HG02970 (cell line): Measurements from ENCODE around the gene MACROH2A1.

Source experiments
- ATAC-seq: cut with Tn5 transposase; IDR thresholded peaks from one replicate; pipeline ENCODE4 v1.9.1; 2021; ENCODE audit warnings: mild to moderate bottlenecking, moderate library complexity, moderate number of reproducible peaks; ENCODE audit not compliant: unreplicated experiment, low FRiP score

MACROH2A1 gene

DNA sequence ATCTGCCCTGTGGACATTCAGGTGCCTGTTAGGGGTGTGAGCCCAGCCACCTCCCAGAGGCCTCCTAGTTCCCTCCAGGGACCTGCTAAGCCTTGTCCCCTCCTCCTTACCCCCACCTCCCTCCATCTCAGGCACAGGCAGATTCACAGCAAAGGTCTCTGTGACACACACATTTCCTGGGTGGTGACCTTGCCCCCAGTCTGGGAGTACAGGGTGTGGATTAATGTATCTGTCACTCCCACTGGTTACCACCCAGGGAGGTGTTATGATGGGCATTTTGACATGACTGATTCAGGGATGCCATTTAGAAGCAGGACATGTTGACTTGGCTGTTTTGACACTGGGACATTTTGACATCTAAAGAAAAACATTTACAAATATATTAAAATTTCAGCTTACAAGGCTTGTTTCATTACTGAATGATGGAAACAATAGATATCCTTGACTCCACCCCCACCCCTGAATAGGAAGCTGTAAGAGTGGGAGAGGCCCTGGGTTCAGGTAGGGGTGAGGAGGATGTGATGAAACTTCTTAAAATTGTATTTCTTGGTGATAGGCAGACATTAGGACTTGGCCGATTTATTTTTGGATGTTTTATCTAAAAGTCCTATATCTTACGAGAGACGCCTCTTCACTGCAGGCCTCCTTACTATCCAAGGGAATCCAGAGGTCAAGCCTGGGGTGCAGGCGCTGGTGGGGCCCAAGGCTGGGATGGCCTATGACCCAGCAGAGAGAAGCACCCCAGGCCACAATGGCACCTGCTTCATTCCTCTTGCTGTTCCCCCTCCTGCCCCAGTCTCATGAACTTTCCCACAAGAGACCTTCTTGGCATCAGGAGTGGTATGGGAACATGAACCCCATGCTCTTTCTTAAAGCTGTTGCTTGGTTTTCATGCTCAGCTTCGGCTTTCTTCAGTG lies 101.9 kb downstream of the MACROH2A1 start:
- ATAC-seq: no peak

DNA sequence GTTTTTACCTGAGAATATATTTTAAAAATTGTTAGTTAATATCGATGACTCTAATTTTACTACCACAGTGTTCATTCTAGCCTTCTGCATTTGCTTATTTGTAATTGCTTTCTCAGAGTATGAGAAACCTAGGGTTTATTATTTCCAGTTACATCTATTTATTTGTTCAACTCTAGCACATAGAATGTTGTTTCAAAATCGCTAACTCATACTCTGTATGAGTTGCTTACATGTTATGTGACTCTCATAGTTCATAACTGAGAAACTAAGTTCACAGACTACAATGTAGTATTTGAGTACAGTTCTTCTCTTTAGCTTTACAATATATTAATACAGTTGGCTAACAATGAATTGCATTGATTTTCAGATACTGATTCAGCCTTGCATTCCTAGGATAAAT lies 103.2 kb downstream of the MACROH2A1 start:
- no peak for ATAC-seq

DNA sequence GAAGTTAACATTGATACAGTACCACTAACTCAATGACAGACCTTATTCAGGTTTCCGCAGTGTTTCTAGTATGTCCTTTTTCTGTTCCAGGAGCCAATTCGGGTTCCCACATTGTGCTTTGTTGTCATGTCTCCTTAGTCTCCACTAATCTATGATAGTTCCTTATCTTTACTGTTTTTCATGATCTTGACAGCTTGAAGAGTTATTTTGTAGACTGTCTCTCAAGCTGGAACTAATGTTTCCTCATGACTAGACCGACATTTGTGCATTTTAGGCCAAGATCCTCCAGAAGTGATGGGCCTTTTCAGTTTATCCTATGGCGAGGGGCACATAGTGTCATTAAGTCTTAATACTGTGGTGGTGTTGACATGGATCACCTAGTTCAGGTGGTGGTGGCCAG lies 104.2 kb downstream of the MACROH2A1 start:
- no peak for ATAC-seq

DNA sequence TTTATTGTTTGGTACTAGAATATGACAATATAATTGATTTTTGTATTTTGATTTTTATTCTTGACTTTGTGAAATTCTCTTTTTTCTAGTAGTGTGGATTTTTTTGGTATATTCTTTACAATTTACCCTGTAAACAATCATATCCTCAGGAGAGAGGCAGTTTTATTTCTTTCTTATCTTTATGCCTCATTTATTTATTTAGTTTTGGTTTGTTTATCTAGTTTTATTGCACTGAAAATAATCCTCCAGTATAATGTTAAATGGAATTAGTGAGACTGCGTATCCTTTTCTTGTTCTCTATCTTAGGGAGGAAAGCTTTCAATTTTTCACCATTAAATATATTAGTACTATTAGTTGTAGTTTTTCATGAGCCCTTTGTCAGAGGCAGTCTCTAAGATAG lies 109.4 kb downstream of the MACROH2A1 start:
- ATAC-seq: no peak

DNA sequence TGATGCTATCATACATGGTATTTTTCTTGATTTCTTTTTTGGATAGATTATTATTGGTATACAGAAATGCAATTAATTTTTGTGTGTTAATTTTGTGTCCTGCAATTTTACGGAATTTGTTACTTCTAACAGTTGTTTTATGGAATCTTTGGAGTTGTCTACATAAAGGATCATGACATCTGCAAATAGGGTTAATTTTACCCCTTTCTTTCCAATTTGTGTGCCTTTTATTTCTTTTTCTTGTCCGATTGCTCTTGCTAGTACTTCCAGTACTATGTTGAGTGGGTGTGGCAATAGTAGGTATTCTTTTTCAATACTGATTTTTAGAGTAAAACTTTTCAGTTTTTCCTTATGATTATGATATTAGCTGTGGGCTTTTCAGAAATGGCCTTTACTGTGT lies 111.5 kb downstream of the MACROH2A1 start:
- no peak for ATAC-seq
